ENCODE measurements around the gene ZNF780B. TPM values are rescaled to one million over a fixed set of nuclear protein-coding genes. Genes with fewer than 3 reads are reported as not detected.

The ZNF780B gene
- 15.1 and 30.4 TPM in 2 replicates for total RNA-seq (2014; rRNA removed; shearing (Covaris generic))

GRCh38 chr19:40055832-40056504, at the start of gene ZNF780B:
TSS of gene ZNF780B (minus strand) at chr19:40056231. CDS start at chr19:40050332, 5,899 bp downstream.

GRCh38 chr19:40090241-40091204, 34.5 kb upstream of the ZNF780B start, which contains the start of gene ZNF780A:
TSS of gene ZNF780A (minus strand) at chr19:40090943. CDS start at chr19:40084753, 6,190 bp downstream.

GRCh38 chr19:39996811-39997637, 59.0 kb downstream of the ZNF780B start, which contains the start of gene ZNF546:
TSS of gene ZNF546 (plus strand) at chr19:39997060. CDS start at chr19:39998327, 1,267 bp downstream.

Other genes with a start within 250 kb of the ZNF780B start
- gene DYRK1B, start 222.1 kb downstream of the ZNF780B start, total RNA-seq (2014; rRNA removed; shearing (Covaris generic)) = 6.3 and 8.9 TPM in 2 replicates
- 272 and 315 TPM in 2 replicates for gene FBL, start 209.9 kb downstream of the ZNF780B start, total RNA-seq (2014; rRNA removed; shearing (Covaris generic))
- 0.15 and 0.19 TPM in 2 replicates for gene FCGBP, start 121.6 kb downstream of the ZNF780B start, total RNA-seq (2014; rRNA removed; shearing (Covaris generic))
- 264 and 269 TPM in 2 replicates for gene PSMC4, start 85.1 kb downstream of the ZNF780B start, total RNA-seq (2014; rRNA removed; shearing (Covaris generic))
- 0.61 and 1.4 TPM in 2 replicates for gene ZNF546, start 59.2 kb downstream of the ZNF780B start, total RNA-seq (2014; rRNA removed; shearing (Covaris generic))
- gene ZNF780A, start 34.7 kb upstream of the ZNF780B start, total RNA-seq (2014; rRNA removed; shearing (Covaris generic)) = 5.7 and 17.9 TPM in 2 replicates
- 15.7 and 19.6 TPM in 2 replicates for gene MAP3K10, start 135.2 kb upstream of the ZNF780B start, total RNA-seq (2014; rRNA removed; shearing (Covaris generic))
- gene TTC9B, start 162.2 kb upstream of the ZNF780B start, total RNA-seq (2014; rRNA removed; shearing (Covaris generic)) = 0.27 and 0.72 TPM in 2 replicates
- not detected in 2 replicates for gene CCNP, start 170.5 kb upstream of the ZNF780B start, total RNA-seq (2014; rRNA removed; shearing (Covaris generic))
- 99.1 and 100 TPM in 2 replicates for gene AKT2, start 229.1 kb upstream of the ZNF780B start, total RNA-seq (2014; rRNA removed; shearing (Covaris generic))